H1 (cell line): Measurements from ENCODE around the gene CDH18. TPM values are rescaled to one million over a fixed set of nuclear protein-coding genes. Genes with fewer than 3 reads are reported as not detected.

Experiments used
- CTCF ChIA-PET: fragments of 300-600 bp; sonication (Branson Sonifier 250); formaldehyde crosslinking; loops from one replicate; lab custom pipeline; 2021; ENCODE audit not compliant: partially characterized antibody; lab: Charles Lee
- POLR2A ChIA-PET: fragments of 300-600 bp; sonication (Branson Sonifier 250); formaldehyde crosslinking; loops from one replicate; lab custom pipeline; 2021; ENCODE audit warnings: inconsistent platforms; ENCODE audit not compliant: partially characterized antibody; lab: Charles Lee
- DNase-seq, 2 experiments: peaks; one replicate each; pipeline versions ENCODE4 v3.0.0 to v3.0.0-alpha.2; 2010 to 2022; ENCODE audit warnings: low spot score in 2 of 2, low read depth in 1 of 2, mixed read lengths in 1 of 2
- FAIRE-seq: peaks from 2 replicates; lab custom pipeline; 2011; peaks lifted over from hg19 to GRCh38; lab: Jason Lieb, UNC
- H2AFZ ChIP-seq: 2 replicates; pipeline ENCODE4 v1.8.1; 2012; ENCODE audit warnings: low read length, inconsistent platforms
- H2AK5ac ChIP-seq: 2 replicates; pipeline ENCODE4 v1.6.1; 2013; ENCODE audit warnings: low read depth, low read length
- H2BK120ac ChIP-seq: replicated peaks from 2 replicates; pipeline ENCODE3; 2013; ENCODE audit warnings: low read depth, low read length, inconsistent platforms
- H2BK12ac ChIP-seq: 2 replicates; pipeline ENCODE4 v1.6.1; 2013; ENCODE audit warnings: low read depth, low read length
- H2BK15ac ChIP-seq: 2 replicates; pipeline ENCODE4 v1.6.1; 2013; ENCODE audit warnings: low read length
- H2BK20ac ChIP-seq: 2 replicates; pipeline ENCODE4 v1.6.1; 2013; ENCODE audit warnings: low read length
- H2BK5ac ChIP-seq: 2 replicates; pipeline ENCODE4 v1.6.1; 2013; ENCODE audit warnings: low read depth, low read length
- H3K14ac ChIP-seq: 2 replicates; pipeline ENCODE4 v1.6.1; 2013; ENCODE audit warnings: inconsistent platforms; ENCODE audit not compliant: insufficient read length
- H3K18ac ChIP-seq: 2 replicates; pipeline ENCODE4 v1.6.1; 2013; ENCODE audit warnings: low read length; ENCODE audit errors: extremely low read depth
- H3K23ac ChIP-seq: 2 replicates; pipeline ENCODE4 v1.6.1; 2013; ENCODE audit warnings: inconsistent platforms; ENCODE audit not compliant: insufficient read length
- H3K23me2 ChIP-seq: 2 replicates; pipeline ENCODE4 v1.6.1; 2013; ENCODE audit warnings: low read depth, low read length
- H3K27ac ChIP-seq: 2 replicates; pipeline ENCODE4 v1.6.1; 2011; ENCODE audit warnings: low read depth, low read length, inconsistent platforms
- H3K27me3 ChIP-seq, 4 experiments: replicated peaks in 1 of 4; 1 replicate in 1 of 4; 2 replicates in 3 of 4; pipeline versions ENCODE4 v1.6.1 to v1.8.1; 2011 to 2013; ENCODE audit warnings: low read length in 3 of 4, mild to moderate bottlenecking in 3 of 4, inconsistent platforms in 2 of 4, mixed read lengths in 2 of 4, moderate library complexity in 1 of 4; ENCODE audit not compliant: control insufficient read depth in 3 of 4, insufficient read depth in 3 of 4; ENCODE audit errors: extremely low read depth in 1 of 4
- H3K36me3 ChIP-seq, 4 experiments: 2 replicates each; pipeline versions ENCODE4 v1.6.1 to v1.8.1; 2011 to 2013; ENCODE audit warnings: mild to moderate bottlenecking in 4 of 4, low read length in 3 of 4, moderate library complexity in 2 of 4, control low read depth in 1 of 4, inconsistent platforms in 1 of 4; ENCODE audit not compliant: insufficient read depth in 4 of 4, control insufficient read depth in 2 of 4
- H3K4ac ChIP-seq: replicated peaks from 2 replicates; pipeline ENCODE3; 2013; ENCODE audit warnings: low read length, low read depth, mixed read lengths, inconsistent platforms; ENCODE audit not compliant: insufficient read length
- H3K4me1 ChIP-seq, 4 experiments: replicated peaks in 1 of 4; 1 replicate in 1 of 4; 2 replicates in 3 of 4; pipeline versions ENCODE4 v1.6.1 to v1.8.1; 2011 to 2013; ENCODE audit warnings: low read length in 3 of 4, inconsistent platforms in 2 of 4, mixed read lengths in 1 of 4; ENCODE audit not compliant: insufficient read depth in 4 of 4, control insufficient read depth in 3 of 4
- H3K4me2 ChIP-seq, 2 experiments: 2 replicates each; pipeline versions ENCODE4 v1.6.1 to v1.8.1; 2011 to 2013; ENCODE audit warnings: low read depth in 2 of 2, low read length in 2 of 2, control low read depth in 1 of 2, inconsistent platforms in 1 of 2, mild to moderate bottlenecking in 1 of 2; ENCODE audit not compliant: insufficient read depth in 1 of 2
- H3K4me3 ChIP-seq, 4 experiments: fragments of 200-600, 300-600 bp in 1 of 4; sonication (generic), shearing (Covaris generic), sonication (Bioruptor Twin) in 1 of 4; 2 replicates each; pipeline versions ENCODE4 v1.5.1 to v1.8.1; 2011 to 2016; ENCODE audit warnings: low read length in 4 of 4, low read depth in 3 of 4, control low read depth in 2 of 4, inconsistent platforms in 2 of 4, mild to moderate bottlenecking in 2 of 4, mixed read lengths in 1 of 4, moderate library complexity in 1 of 4; ENCODE audit not compliant: insufficient read depth in 2 of 4; ENCODE audit errors: extremely low read depth in 1 of 4
- H3K56ac ChIP-seq: replicated peaks from 2 replicates; pipeline ENCODE3; 2013; ENCODE audit warnings: low read depth, mild to moderate bottlenecking, mixed read lengths, low read length, inconsistent platforms; ENCODE audit not compliant: insufficient read length
- H3K79me1 ChIP-seq: 2 replicates; pipeline ENCODE4 v1.6.1; 2013; ENCODE audit warnings: low read depth, low read length, control low read depth
- H3K79me2 ChIP-seq, 2 experiments: 2 replicates each; pipeline versions ENCODE4 v1.6.1 to v1.8.1; 2012 to 2013; ENCODE audit warnings: low read length in 2 of 2, mild to moderate bottlenecking in 2 of 2, inconsistent platforms in 1 of 2; ENCODE audit not compliant: insufficient read depth in 2 of 2, control insufficient read depth in 1 of 2
- H3K9ac ChIP-seq, 4 experiments: replicated peaks in 1 of 4; 1 replicate in 1 of 4; 2 replicates in 3 of 4; pipeline versions ENCODE4 v1.6.1 to v1.8.1; 2011 to 2013; ENCODE audit warnings: low read depth in 3 of 4, low read length in 3 of 4, control low read depth in 2 of 4, mild to moderate bottlenecking in 2 of 4, moderate library complexity in 2 of 4, inconsistent platforms in 1 of 4; ENCODE audit errors: extremely low read depth in 1 of 4
- H3K9me3 ChIP-seq, 2 experiments: 2 replicates each; pipeline versions ENCODE4 v1.6.1 to v1.8.1; 2012 to 2013; ENCODE audit warnings: mild to moderate bottlenecking in 2 of 2, moderate library complexity in 2 of 2, control low read depth in 1 of 2, inconsistent platforms in 1 of 2, low read depth in 1 of 2, low read length in 1 of 2, mixed read lengths in 1 of 2; ENCODE audit not compliant: insufficient read depth in 2 of 2
- H4K20me1 ChIP-seq, 2 experiments: replicated peaks in 1 of 2; 2 replicates each; pipeline versions ENCODE3 to v1.8.1; 2011 to 2013; ENCODE audit warnings: inconsistent platforms in 2 of 2, low read length in 2 of 2, mild to moderate bottlenecking in 1 of 2; ENCODE audit not compliant: insufficient read depth in 2 of 2, control insufficient read depth in 1 of 2
- H4K5ac ChIP-seq: 2 replicates; pipeline ENCODE4 v1.6.1; 2013; ENCODE audit warnings: low read length, low read depth, mixed read lengths, inconsistent platforms; ENCODE audit not compliant: insufficient read length
- H4K8ac ChIP-seq: 2 replicates; pipeline ENCODE4 v1.8.0; 2013; ENCODE audit warnings: mild to moderate bottlenecking, moderate library complexity, low read length, inconsistent platforms; ENCODE audit not compliant: insufficient read depth; ENCODE audit errors: extremely low read depth
- H4K91ac ChIP-seq: replicated peaks from 2 replicates; pipeline ENCODE3; 2013; ENCODE audit warnings: low read length, mixed read lengths, inconsistent platforms; ENCODE audit not compliant: insufficient read length
- BACH1 ChIP-seq: IDR thresholded peaks from 2 replicates; pipeline ENCODE4 v1.6.1; 2012; ENCODE audit warnings: low read length, improper control_type of control experiment
- KDM5A ChIP-seq: fragments of 200-600 bp; IDR thresholded peaks from 2 replicates; pipeline ENCODE4 v1.7.1; 2012; ENCODE audit warnings: mild to moderate bottlenecking, low read length, inconsistent platforms, mixed read lengths
- POU5F1 ChIP-seq: IDR thresholded peaks from 2 replicates; pipeline ENCODE4 v1.6.1; 2011; ENCODE audit warnings: low read depth, mild to moderate bottlenecking, low read length, moderate library complexity
- WGBS, 2 experiments: shearing (Covaris generic) in 1 of 2; methylation state at CpG; one replicate each; pipeline versions ENCODE4 v1.1.6 to v1.1.7; 2013 to 2015; ENCODE audit warnings: low lambda C conversion rate in 2 of 2, mixed read lengths in 2 of 2, inconsistent platforms in 1 of 2, low coverage in 1 of 2, missing lambda C conversion rate in 1 of 2; ENCODE audit not compliant: insufficient replicate concordance in 2 of 2, insufficient coverage in 1 of 2, insufficient read length in 1 of 2; ENCODE audit errors: extremely low coverage in 1 of 2, missing lambda C conversion rate in 1 of 2; 5-methylcytosine and 5-hydroxymethylcytosine counted together
- polyA plus RNA-seq, 7 experiments: library from polyadenylated mRNA; depleted of rRNA in 3 of 7; stranded (reverse) in 5 of 7; unstranded in 2 of 7; fragments of >200 nt in 5 of 7; fragments of 200-250 nt in 2 of 7; gene quantifications; 1 replicate in 5 of 7; 2 replicates in 1 of 7; 4 replicates in 1 of 7; pipeline versions ENCODE4 v1.2.1 to v1.2.3, GENCODE V29; 2011 to 2013; ENCODE audit warnings: missing spikeins in 2 of 7, mixed read lengths in 2 of 7
- total RNA-seq: library from RNA; stranded (reverse); fragmentation: NEBNext Ultra II Directional; extraction: Animal tissue kit (Norgen Biotek cat#: 25700); gene quantifications from 2 replicates; pipeline ENCODE4 v1.2.1, GENCODE V29; 2021

CDH18 gene
- total and polyA plus RNA-seq, 2 of the 8 experiments (the other 6 are each of a cell fraction or from before 2014, with no cell fraction given) = 0.30 to 0.32 TPM

DNA sequence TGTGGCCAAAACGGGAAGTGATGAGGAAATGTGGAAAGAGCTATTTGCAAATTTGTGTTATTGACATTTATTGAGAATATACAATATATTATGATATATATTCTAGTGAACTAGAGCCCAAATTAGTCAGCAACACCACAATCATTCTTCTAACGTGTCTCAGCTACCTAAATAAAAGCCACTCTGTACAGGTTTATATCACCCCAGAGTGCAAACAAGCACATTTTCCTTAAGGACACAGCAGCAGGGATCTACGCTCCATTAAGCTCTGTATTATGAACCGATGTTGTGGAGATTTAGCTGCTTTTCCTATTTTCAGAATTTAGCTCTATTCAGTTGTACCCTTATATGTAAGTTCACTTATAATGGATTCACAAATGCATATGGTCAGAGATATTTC lies 77.9 kb downstream of the CDH18 start:
- H2BK5ac ChIP-seq = no peak overlapping the region
- H3K56ac ChIP-seq = no peak overlapping the region
- 96% methylated on average over 4 of the region's 4 CpGs; no CpG with 5 or more reads in 1 of the 2 experiments for WGBS, 2 experiments
- no peak overlapping the region for H2BK12ac ChIP-seq
- no peak overlapping the region for H4K91ac ChIP-seq
- ChIA-PET POLR2A (no interaction called here), CTCF (no interaction called here)
- no peak overlapping the region for H2BK15ac ChIP-seq
- DNase-seq (no peak), FAIRE-seq (no peak)
- H3K4me2 ChIP-seq = no peak overlapping the region
- no peaks in the 10 kb centered on the region for H4K20me1 ChIP-seq
- no peak overlapping the region for H3K9ac ChIP-seq
- H3K27me3 ChIP-seq = no peaks in the 10 kb centered on the region
- no peak overlapping the region for H3K18ac ChIP-seq
- H2BK120ac ChIP-seq = no peak overlapping the region
- peaks cover 0 to 4% (median 2%) of the 10 kb centered on the region in 4 experiments; a peak in 2 of 7 replicates for H3K4me1 ChIP-seq
- no peak overlapping the region for H3K14ac ChIP-seq
- no peaks in the 10 kb centered on the region for H3K36me3 ChIP-seq
- H4K5ac ChIP-seq = no peak overlapping the region
- no peaks in the 10 kb centered on the region for H3K79me2 ChIP-seq
- no peak overlapping the region for H2BK20ac ChIP-seq
- no peaks in the 10 kb centered on the region for H3K9me3 ChIP-seq
- H3K4ac ChIP-seq = no peak overlapping the region
- no peak overlapping the region for H3K27ac ChIP-seq
- H3K23me2 ChIP-seq = no peaks in the 10 kb centered on the region
- H2AK5ac ChIP-seq = no peak overlapping the region
- no peak overlapping the region for H2AFZ ChIP-seq
- no peak overlapping the region for H4K8ac ChIP-seq
- no peak overlapping the region for H3K23ac ChIP-seq
- no peak overlapping the region for H3K4me3 ChIP-seq
- H3K79me1 ChIP-seq = no peaks in the 10 kb centered on the region
- TF ChIP-seq KDM5A = no peak
- no peak for TF ChIP-seq BACH1
- TF ChIP-seq POU5F1 = no peak
